Activated T-helper 9 cell treated with anti-CD3 and anti-CD28 coated beads, Interleukin-2, amount 50 U/mL, for 16 hours (primary cell): Measurements from ENCODE around the gene PRKCE.

Experiments
- DNase-seq: peaks from one replicate; pipeline ENCODE4 v3.0.0-alpha.2; 2020; ENCODE audit warnings: low read depth

Gene PRKCE

GRCh38 chr2:45992021-45992740 is 340.7 kb downstream of the PRKCE start:
- DNase-seq: no peak

GRCh38 chr2:45992741-45993475 is 341.4 kb downstream of the PRKCE start:
- DNase-seq: no peak

- DNase-seq: peak; percentile 21
Measured at GRCh38 chr2:45993476-45993991, 342.1 kb downstream of the PRKCE start.

GRCh38 chr2:45994060-45994459 is 342.6 kb downstream of the PRKCE start:
- no peak for DNase-seq

- DNase-seq: no peak
Measured at GRCh38 chr2:46000660-46001059, 349.2 kb downstream of the PRKCE start.

- no peak for DNase-seq
Measured at GRCh38 chr2:46001290-46001689, 349.8 kb downstream of the PRKCE start.

GRCh38 chr2:46001741-46002506 is 350.4 kb downstream of the PRKCE start:
- no peak for DNase-seq

GRCh38 chr2:46002507-46002883 is 351.0 kb downstream of the PRKCE start:
- DNase-seq: no peak

- no peak for DNase-seq
Measured at GRCh38 chr2:46002947-46003346, 351.5 kb downstream of the PRKCE start.

- no peak for DNase-seq
Measured at GRCh38 chr2:46003903-46004473, 352.5 kb downstream of the PRKCE start.

GRCh38 chr2:46006473-46007025 is 355.1 kb downstream of the PRKCE start:
- DNase-seq: no peak

GRCh38 chr2:46007412-46007811 is 355.9 kb downstream of the PRKCE start:
- no peak for DNase-seq

GRCh38 chr2:46008091-46008870 is 356.8 kb downstream of the PRKCE start:
- DNase-seq: no peak

- no peak for DNase-seq
Measured at GRCh38 chr2:46009315-46009714, 357.8 kb downstream of the PRKCE start.

GRCh38 chr2:46009772-46010171 is 358.3 kb downstream of the PRKCE start:
- DNase-seq: no peak

- no peak for DNase-seq
Measured at GRCh38 chr2:46010223-46010924, 358.9 kb downstream of the PRKCE start.

- DNase-seq: no peak
Measured at GRCh38 chr2:46010925-46011490, 359.5 kb downstream of the PRKCE start.

GRCh38 chr2:46012618-46013240 is 361.3 kb downstream of the PRKCE start:
- no peak for DNase-seq

- DNase-seq: no peak
Measured at GRCh38 chr2:46013726-46014125, 362.3 kb downstream of the PRKCE start.
